ENCODE results near the gene NLGN2. TPM values are rescaled to one million over a fixed set of nuclear protein-coding genes. Genes with fewer than 3 reads are reported as not detected.

The NLGN2 gene
- total and polyA plus RNA-seq, 2 of the 8 experiments (the other 6 are each of a cell fraction or from before 2014, with no cell fraction given), result 21.2 to 62.8 TPM

GRCh38 chr17:7379134-7379533 lies 28.5 kb upstream of the NLGN2 start:
- Histone ChIP-seq H3K79me2 (ENCODE audit: control insufficient read depth in 1 of 2, insufficient read depth in 2 of 2, low read length in 2 of 2) (no peaks in the 10 kb centered on the region), H3K14ac (ENCODE audit: insufficient read length) (no peak overlapping the region), H3K27ac (ENCODE audit: low read depth, low read length) (no peak overlapping the region), H3K4me3 (ENCODE audit: extremely low read depth in 1 of 4, insufficient read depth in 2 of 4, low read depth in 3 of 4, low read length in 4 of 4) (no peak overlapping the region), H3K23ac (ENCODE audit: insufficient read length) (no peak overlapping the region), H3K56ac (replicated peaks; ENCODE audit: insufficient read length, low read depth, low read length) (no peak overlapping the region), H2AK5ac (ENCODE audit: low read depth, low read length) (no peak overlapping the region), H2BK5ac (ENCODE audit: low read depth, low read length) (no peak overlapping the region), H4K91ac (replicated peaks; ENCODE audit: insufficient read length, low read length) (no peak overlapping the region), H3K27me3 (replicated peaks in 1 of 4; ENCODE audit: control insufficient read depth in 3 of 4, extremely low read depth in 1 of 4, insufficient read depth in 3 of 4, low read length in 3 of 4) (peaks cover 0 to 39% (median 29%) of the 10 kb centered on the region in 4 experiments; a peak in 6 of 7 replicates), H3K23me2 (ENCODE audit: low read depth, low read length) (peaks cover 7% of the 10 kb centered on the region; the same call in 1 of the 2 replicates), H3K4ac (replicated peaks; ENCODE audit: insufficient read length, low read depth, low read length) (no peak overlapping the region), H3K18ac (ENCODE audit: extremely low read depth, low read length) (no peak overlapping the region), H4K20me1 (replicated peaks in 1 of 2; ENCODE audit: control insufficient read depth in 1 of 2, insufficient read depth in 2 of 2, low read length in 2 of 2) (peaks cover 0 to 8% of the 10 kb centered on the region in 2 experiments), H3K9ac (replicated peaks in 1 of 4; ENCODE audit: extremely low read depth in 1 of 4, low read depth in 3 of 4, low read length in 3 of 4) (no peak overlapping the region), H3K4me2 (ENCODE audit: insufficient read depth in 1 of 2, low read depth in 2 of 2, low read length in 2 of 2) (no peak overlapping the region), H4K8ac (ENCODE audit: extremely low read depth, insufficient read depth, low read length) (no peak overlapping the region), H3K9me3 (ENCODE audit: insufficient read depth in 2 of 2, low read depth in 1 of 2, low read length in 1 of 2) (peaks cover 0 to 7% of the 10 kb centered on the region in 2 experiments; a peak in 1 of 4 replicates), H2BK20ac (ENCODE audit: low read length) (no peak overlapping the region), H2AFZ (ENCODE audit: low read length) (no peak overlapping the region), H2BK15ac (ENCODE audit: low read length) (no peak overlapping the region), H3K4me1 (replicated peaks in 1 of 4; ENCODE audit: control insufficient read depth in 3 of 4, insufficient read depth in 4 of 4, low read length in 3 of 4) (peaks cover 0 to 13% (median 6%) of the 10 kb centered on the region in 4 experiments; a peak in 6 of 7 replicates), H2BK12ac (ENCODE audit: low read depth, low read length) (no peak overlapping the region), H2BK120ac (replicated peaks; ENCODE audit: low read depth, low read length) (no peak overlapping the region), H3K36me3 (ENCODE audit: control insufficient read depth in 2 of 4, insufficient read depth in 4 of 4, low read length in 3 of 4) (no peaks in the 10 kb centered on the region), H4K5ac (ENCODE audit: insufficient read length, low read depth, low read length) (no peak overlapping the region), H3K79me1 (ENCODE audit: low read depth, low read length) (peaks cover 3% of the 10 kb centered on the region; the same call in 1 of the 2 replicates)
- CTCF ChIA-PET (ENCODE audit: partially characterized antibody), result no interaction called here
- TF ChIP-seq NANOG (IDR thresholded peaks at IDR 0.05; ENCODE audit: insufficient read depth, low read depth, low read length, poor library complexity, severe bottlenecking) (no peak), ATF2 (IDR thresholded peaks at IDR 0.05; ENCODE audit: low read length) (no peak)
- WGBS, 2 experiments (ENCODE audit: extremely low coverage in 1 of 2, insufficient coverage in 1 of 2, insufficient read length in 1 of 2, insufficient replicate concordance in 2 of 2, low coverage in 1 of 2, low lambda C conversion rate in 2 of 2, missing lambda C conversion rate in 1 of 2), result 95% methylated on average over 3 of the region's 3 CpGs; no CpG with 5 or more reads in 1 of the 2 experiments
- DNase-seq (ENCODE audit: low read depth in 1 of 2, low spot score in 2 of 2) (no peak), FAIRE-seq (no peak)
- POLR2A ChIA-PET (ENCODE audit: partially characterized antibody), result no interaction called here
